ENCODE measurements around the gene MMP20. TPM values are rescaled to one million over a fixed set of nuclear protein-coding genes. Genes with fewer than 3 reads are reported as not detected.

MMP20 gene
- total RNA-seq, 1 experiment from 2014 or later = not detected

GRCh38 chr11:102592131-102592530 lies 33.0 kb downstream of the MMP20 start:
- H3K27me3 Mint-ChIP-seq (ENCODE audit: low read depth) = no peaks in the 10 kb centered on the region

More at GRCh38 chr11:102592131-102592530, 33.0 kb downstream of the MMP20 start:
- H3K9me3 ChIP-seq (ENCODE audit: control insufficient read depth, low read depth, low read length) = no peaks in the 10 kb centered on the region
- H4K91ac ChIP-seq (ENCODE audit: insufficient read length, low read depth, low read length) = no peak overlapping the region
- no peak overlapping the region for H2BK20ac ChIP-seq (ENCODE audit: low read depth, low read length, poor library complexity, severe bottlenecking)
- H3K79me2 ChIP-seq (ENCODE audit: insufficient read depth, low read length) = no peaks in the 10 kb centered on the region
- no peak overlapping the region for H4K8ac ChIP-seq (replicated peaks; ENCODE audit: insufficient read length, low read depth, low read length)
- H3K56ac ChIP-seq (ENCODE audit: insufficient read length, low read depth, low read length) = no peak overlapping the region
- H2BK12ac ChIP-seq (ENCODE audit: insufficient read length, low read depth, low read length) = no peak overlapping the region
- no peaks in the 10 kb centered on the region for H3K79me1 ChIP-seq (ENCODE audit: insufficient read depth, low read depth, low read length, poor library complexity, severe bottlenecking)
- H2BK15ac ChIP-seq (ENCODE audit: low read depth, low read length) = no peak overlapping the region
- no peak overlapping the region for H3K27ac ChIP-seq (ENCODE audit: insufficient read length, low read depth, low read length)
- H3T11ph ChIP-seq (ENCODE audit: low read length) = no peak overlapping the region
- no peak overlapping the region for H2BK120ac ChIP-seq (ENCODE audit: low read depth, low read length, poor library complexity, severe bottlenecking)
- no peak overlapping the region for H3K4me2 ChIP-seq (ENCODE audit: insufficient read depth, insufficient read length, low read length)
- no peak overlapping the region for H2BK5ac ChIP-seq (ENCODE audit: insufficient read length, low read length)
- peaks cover 2% of the 10 kb centered on the region for H3K23me2 ChIP-seq (ENCODE audit: insufficient read length, low read depth, low read length, poor library complexity, severe bottlenecking)
- no peaks in the 10 kb centered on the region for H4K20me1 ChIP-seq (ENCODE audit: control insufficient read depth, insufficient read depth, insufficient read length)
- Mint-ChIP-seq H3K4me1 (peaks cover 7% of the 10 kb centered on the region in 2 experiments), H3K36me3 (ENCODE audit: insufficient read depth in 1 of 3, low read depth in 3 of 3) (no peaks in the 10 kb centered on the region), H3K4me3 (no peak overlapping the region), H3K27ac (no peak overlapping the region), H3K9me3 (peaks cover 0 to 3% of the 10 kb centered on the region in 2 experiments; a peak in 1 of 5 replicates)
- no peak overlapping the region for H3K18ac ChIP-seq (ENCODE audit: insufficient read length, low read depth, low read length)
- no peak overlapping the region for H2AFZ ChIP-seq (ENCODE audit: low read length)
- H4K5ac ChIP-seq (ENCODE audit: insufficient read length, low read depth, low read length) = no peak overlapping the region
- H3K4ac ChIP-seq (ENCODE audit: low read depth, low read length) = no peak overlapping the region
- no peaks in the 10 kb centered on the region for H3K27me3 ChIP-seq (ENCODE audit: insufficient read depth, low read length)
- no peaks in the 10 kb centered on the region for H3K4me1 ChIP-seq (ENCODE audit: insufficient read depth, low read length)
- no CpG with 5 or more reads among the region's 1 CpG for WGBS (ENCODE audit: extremely low coverage, insufficient read length, low lambda C conversion rate)
- H3K23ac ChIP-seq (ENCODE audit: insufficient read length, low read depth, low read length) = no peak overlapping the region
- no peak overlapping the region for H3K9ac ChIP-seq (ENCODE audit: extremely low read depth, insufficient read length, low read length)
- TF ChIP-seq CTCF (conservative IDR thresholded peaks at IDR 0.05) = no peak
- no peak overlapping the region for H3K14ac ChIP-seq (ENCODE audit: insufficient read depth, low read length)
- DNase-seq = no peak
- H2AK5ac ChIP-seq (ENCODE audit: insufficient read length, low read length) = no peak overlapping the region

All from H9 (cell line).